GM12892 (cell line): ENCODE measurements around the gene TRDMT1.

Experiments used
- POLR2A ChIP-seq: IDR thresholded peaks from 2 replicates; pipeline ENCODE4 v1.6.1; 2011; ENCODE audit warnings: low read depth, low read length, control low read depth
- POLR2AphosphoS5 ChIP-seq: IDR thresholded peaks from 2 replicates; pipeline ENCODE4 v1.6.1; 2011; ENCODE audit warnings: low read depth, low read length, control low read depth
- TAF1 ChIP-seq: IDR thresholded peaks from 2 replicates; pipeline ENCODE4 v1.6.1; 2011; ENCODE audit warnings: low read depth, mild to moderate bottlenecking, control low read depth, low read length, borderline replicate concordance

- TF ChIP-seq POLR2AphosphoS5: no peak
- no peak for TF ChIP-seq POLR2A
- no peak for TF ChIP-seq TAF1
These were observed 25.9 kb downstream of the TRDMT1 start for GRCh38 chr10:17175551-17175950.
